Hypothalamus (tissue), 51 donors: ENCODE results near the gene CCDC74A.
"Not testable (repeated sequence)": the region's sequence is repeated elsewhere in the genome, so short reads cannot be mapped to it uniquely, and the experiment has no call there.

Experiments
- DNase-seq, 51 donors: peaks; one replicate each; lab custom pipeline; 2025; lab: John Stamatoyannopoulos, UW

Gene CCDC74A

DNA sequence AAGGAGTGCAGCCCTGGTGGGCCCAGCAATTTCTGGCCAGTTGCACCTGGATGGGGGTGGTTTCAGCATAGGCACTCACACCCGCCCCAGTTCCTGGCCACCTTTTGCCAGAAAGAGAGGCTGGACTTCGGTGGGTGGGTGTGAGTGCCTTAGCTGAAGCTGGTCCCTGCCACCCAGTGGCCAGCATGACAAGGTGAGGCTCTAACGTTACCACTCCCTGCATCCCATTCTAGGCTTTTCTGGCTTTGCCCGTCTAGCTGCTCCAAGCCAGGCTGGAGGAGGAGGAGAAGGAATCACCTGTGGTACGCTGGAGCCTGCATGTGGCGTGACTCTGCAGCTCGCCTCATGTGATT lies 17.1 kb downstream of the CCDC74A start:
- DNase-seq, result not testable (repeated sequence)

DNA sequence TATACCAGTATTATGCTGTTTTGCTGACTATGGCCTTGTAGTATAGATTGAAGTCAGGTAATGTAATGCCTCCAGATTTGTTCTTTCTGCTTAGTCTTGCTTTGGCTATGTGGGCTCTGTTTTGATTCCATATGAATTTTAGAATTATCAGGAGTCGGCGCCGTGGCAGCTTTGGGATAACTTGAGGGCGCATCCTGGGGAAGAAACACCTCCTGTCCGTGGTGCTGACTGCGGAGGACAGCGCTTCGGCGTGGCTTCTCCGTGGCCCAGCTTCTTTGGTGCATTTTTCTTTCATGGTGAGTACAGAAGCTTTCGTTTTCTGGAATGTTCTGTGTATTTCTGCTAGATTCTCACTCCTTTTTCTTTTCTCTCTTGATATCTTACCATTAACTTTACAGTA lies 25.2 kb downstream of the CCDC74A start:
- DNase-seq, result no peak

DNA sequence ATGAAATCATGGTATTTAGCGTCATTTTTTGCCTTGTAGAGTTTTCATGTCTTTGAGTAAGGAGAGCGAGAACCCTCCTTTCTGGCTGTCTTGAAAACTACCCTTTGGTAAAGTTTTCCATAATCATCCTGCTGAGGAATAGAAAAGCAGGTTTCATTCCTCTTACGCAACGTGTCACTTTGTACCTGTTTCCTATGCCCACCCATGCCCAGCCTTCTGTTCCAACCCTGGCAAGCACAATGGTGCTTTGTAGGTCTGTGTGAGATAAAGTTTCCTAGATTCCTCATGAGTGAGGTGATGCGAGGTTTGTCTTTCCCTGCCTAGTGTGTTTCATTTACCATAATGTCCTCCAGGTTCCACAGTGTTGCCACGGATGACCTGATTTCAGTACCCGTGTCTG lies 29.3 kb downstream of the CCDC74A start:
- DNase-seq, result no peak

DNA sequence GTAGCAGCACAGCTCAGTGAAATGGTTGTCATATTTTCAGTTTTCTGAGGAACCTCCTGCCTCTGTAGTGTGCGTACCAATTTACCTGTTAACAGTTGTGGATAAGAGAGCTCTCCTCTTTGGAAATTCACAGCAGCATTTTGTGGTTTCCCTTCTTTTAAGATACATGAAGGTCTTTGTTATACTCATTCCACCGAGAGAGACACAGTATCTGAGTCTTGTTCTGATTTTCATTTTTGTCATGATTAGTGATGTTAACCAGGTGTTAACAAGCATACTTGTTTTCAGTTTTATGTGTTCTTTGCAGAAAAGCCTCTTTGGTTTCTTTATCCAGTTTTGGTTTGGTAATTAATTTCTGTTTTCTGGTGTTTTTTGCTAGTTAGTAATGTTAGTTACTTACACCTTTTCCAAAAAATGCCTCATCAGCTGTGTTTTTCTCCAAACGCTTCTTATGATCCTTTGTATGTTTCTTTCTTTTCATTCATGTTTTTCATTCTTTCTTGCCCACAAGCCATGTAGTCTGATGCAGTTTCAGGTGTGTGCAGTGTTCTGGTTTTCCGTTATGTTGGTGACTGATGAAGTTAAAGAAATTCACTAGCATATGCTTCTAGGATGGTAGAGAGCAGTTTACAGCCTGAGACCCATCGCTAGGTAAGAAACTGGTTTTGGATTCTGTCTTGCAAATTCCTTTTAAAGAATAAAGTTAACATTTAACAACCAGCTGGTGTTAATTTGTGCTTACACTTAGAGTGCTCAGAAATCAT lies 30.1 kb downstream of the CCDC74A start:
- no peak for DNase-seq

DNA sequence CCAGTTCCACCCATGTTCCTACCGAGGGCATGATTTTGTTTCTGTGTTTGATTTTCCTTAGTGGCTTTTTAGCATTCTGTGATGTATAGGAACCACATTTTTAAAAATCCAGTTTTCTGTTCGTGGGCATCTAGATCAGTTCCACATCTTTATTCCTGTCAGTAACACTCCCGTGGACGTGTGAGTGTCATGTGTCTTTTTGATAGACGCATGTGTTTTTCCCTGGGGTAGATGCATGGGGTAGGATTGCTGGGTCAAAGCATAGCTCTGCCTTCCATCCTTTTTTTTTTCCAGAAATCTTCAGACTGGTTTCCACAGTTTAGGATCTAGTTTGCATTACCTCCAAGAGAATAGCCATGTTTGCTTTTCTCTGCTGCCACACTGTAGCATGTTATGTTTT lies 38.7 kb downstream of the CCDC74A start:
- no peak for DNase-seq

DNA sequence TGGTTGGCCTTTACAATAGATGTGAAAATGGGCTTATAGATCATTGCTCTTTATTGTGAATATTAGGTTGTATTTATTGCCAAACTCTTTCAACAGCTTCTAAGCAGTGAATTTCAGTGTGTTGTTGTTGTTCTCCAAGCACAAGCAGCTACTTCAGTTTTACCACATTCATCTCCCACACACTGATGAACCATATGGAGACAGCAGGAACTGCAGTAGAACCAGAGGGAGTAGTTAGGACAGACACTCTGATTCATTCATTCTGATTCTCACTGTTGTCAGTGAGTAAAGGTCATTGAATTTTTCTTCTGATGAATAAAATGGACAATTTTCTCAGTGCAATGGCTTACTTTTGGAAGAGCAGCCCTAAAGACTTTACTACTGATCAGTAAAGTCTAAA lies 40.2 kb downstream of the CCDC74A start:
- no peak for DNase-seq

DNA sequence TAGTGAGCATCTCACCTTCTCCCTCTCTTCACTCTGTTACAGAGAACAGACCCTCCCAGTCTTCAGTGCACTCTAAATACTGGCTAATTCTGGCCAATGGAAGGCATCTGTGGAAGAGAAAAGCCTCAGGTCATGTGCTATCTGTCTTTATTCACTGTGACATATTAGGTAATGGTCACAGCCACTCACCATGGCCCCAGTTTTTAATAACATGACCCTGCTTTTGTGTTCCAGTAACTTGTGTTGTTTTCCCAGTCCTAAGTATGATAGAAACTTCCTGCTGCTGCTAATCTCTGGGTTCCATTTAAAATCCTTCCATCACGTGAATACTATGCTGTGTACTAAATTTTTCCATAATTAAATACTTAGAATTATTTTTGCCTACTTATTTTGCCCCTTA lies 40.7 kb downstream of the CCDC74A start:
- not testable (repeated sequence) for DNase-seq

DNA sequence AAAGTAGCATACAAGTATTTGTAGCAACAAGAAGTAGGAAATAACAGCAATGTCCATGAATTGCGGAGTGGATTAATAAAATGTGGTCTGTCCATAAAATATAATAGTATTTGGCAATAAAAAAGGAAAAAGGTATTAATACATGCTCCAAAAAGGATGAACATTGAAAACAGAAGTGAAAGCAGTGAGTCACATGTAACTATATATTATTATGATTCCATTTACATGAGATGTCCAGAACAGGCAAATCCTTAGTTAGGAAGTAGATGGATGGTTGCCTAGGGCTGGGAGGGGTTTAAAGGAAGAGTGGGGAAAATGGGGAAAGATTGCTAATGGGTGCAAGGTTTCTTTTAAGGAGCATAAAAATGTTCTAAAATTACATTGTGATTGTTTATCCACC lies 44.5 kb downstream of the CCDC74A start:
- no peak for DNase-seq

DNA sequence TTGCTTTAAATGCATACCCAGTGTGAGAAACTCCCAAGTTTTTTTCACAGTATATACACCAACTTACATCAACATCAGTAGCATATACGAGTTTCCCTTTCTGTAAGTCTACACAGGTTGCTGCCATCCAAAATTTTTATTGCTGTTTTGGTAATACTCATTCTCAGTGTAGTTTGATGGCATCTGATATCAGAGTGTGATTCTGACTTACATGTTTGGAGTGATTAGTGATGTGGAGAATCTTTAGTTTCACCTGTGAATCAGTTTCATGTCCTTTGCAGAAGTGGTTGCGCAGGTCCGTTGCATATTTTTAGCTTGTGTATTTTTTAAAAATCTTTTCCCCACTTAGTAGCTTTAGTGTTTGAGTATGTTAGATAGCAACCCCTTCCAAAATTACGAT lies 50.1 kb downstream of the CCDC74A start:
- no peak for DNase-seq

DNA sequence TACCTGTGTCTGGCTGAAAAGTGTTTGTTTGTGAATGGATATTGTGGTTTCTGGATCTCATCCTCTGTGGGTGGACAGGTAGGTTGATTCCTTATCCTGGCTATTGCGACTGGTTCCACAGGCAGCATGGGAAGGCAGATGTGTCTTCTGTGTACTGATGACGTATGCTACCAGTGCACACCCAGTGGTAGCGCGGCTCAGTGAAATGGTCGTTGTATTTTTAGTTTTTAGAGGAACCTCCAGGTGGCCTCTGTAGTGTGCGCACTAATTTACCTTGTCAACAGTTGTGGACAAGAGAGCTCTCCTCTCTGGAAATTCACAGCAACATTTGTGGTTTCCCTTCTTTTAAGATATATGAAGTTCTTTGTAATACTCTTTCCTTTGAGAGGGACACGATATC lies 52.5 kb downstream of the CCDC74A start:
- DNase-seq, result no peak
